ENCODE measurements around the gene DHCR7. TPM values are rescaled to one million over a fixed set of nuclear protein-coding genes. Genes with fewer than 3 reads are reported as not detected.

DHCR7 gene
- total RNA-seq, 6 experiments from 2014 or later = 42.0 to 320 (median 126) TPM

DNA sequence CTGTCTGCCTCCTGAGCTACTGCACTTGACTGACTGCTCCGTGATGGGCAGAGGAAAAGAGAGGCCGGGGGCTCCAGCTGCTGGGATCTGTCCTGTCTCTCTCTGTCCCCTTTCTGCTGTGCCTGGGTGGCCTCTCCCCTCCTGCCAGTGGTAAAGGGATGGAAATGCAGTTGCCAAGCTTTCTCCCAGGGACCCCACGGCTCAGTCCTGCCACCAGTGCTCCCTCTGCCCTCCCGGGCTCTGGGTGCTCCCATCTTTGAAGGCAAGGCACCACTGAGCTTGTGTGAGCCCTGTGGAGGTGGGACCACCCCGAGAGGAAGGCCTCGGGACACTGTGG lies 36.8 kb upstream of the DHCR7 start:
- 100% methylated on average over 1 of the region's 6 CpGs for WGBS (ENCODE audit: insufficient coverage, low coverage, low lambda C conversion rate, missing lambda C conversion rate)
- intact Hi-C loops (cut with DNase I) = no loop called here
- no peak overlapping the region for H3K27ac ChIP-seq
- DNase-seq (peak in 1 of 3 donors; percentile 34), ATAC-seq (no peak)
- no peaks in the 10 kb centered on the region for H3K9me3 ChIP-seq
- TF ChIP-seq, protein P1, sequence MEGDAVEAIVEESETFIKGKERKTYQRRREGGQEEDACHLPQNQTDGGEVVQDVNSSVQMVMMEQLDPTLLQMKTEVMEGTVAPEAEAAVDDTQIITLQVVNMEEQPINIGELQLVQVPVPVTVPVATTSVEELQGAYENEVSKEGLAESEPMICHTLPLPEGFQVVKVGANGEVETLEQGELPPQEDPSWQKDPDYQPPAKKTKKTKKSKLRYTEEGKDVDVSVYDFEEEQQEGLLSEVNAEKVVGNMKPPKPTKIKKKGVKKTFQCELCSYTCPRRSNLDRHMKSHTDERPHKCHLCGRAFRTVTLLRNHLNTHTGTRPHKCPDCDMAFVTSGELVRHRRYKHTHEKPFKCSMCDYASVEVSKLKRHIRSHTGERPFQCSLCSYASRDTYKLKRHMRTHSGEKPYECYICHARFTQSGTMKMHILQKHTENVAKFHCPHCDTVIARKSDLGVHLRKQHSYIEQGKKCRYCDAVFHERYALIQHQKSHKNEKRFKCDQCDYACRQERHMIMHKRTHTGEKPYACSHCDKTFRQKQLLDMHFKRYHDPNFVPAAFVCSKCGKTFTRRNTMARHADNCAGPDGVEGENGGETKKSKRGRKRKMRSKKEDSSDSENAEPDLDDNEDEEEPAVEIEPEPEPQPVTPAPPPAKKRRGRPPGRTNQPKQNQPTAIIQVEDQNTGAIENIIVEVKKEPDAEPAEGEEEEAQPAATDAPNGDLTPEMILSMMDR (IDR thresholded peaks at IDR 0.05) = no peak
- no peak for TF ChIP-seq POLR2A (IDR thresholded peaks at IDR 0.05)
- H3K4me1 ChIP-seq = no peaks in the 10 kb centered on the region
- H3K4me3 ChIP-seq = no peak overlapping the region
- no peaks in the 10 kb centered on the region for H3K27me3 ChIP-seq
- peaks cover 0 to 41% (median 3%) of the 10 kb centered on the region in 4 donors for H3K36me3 ChIP-seq

DNA sequence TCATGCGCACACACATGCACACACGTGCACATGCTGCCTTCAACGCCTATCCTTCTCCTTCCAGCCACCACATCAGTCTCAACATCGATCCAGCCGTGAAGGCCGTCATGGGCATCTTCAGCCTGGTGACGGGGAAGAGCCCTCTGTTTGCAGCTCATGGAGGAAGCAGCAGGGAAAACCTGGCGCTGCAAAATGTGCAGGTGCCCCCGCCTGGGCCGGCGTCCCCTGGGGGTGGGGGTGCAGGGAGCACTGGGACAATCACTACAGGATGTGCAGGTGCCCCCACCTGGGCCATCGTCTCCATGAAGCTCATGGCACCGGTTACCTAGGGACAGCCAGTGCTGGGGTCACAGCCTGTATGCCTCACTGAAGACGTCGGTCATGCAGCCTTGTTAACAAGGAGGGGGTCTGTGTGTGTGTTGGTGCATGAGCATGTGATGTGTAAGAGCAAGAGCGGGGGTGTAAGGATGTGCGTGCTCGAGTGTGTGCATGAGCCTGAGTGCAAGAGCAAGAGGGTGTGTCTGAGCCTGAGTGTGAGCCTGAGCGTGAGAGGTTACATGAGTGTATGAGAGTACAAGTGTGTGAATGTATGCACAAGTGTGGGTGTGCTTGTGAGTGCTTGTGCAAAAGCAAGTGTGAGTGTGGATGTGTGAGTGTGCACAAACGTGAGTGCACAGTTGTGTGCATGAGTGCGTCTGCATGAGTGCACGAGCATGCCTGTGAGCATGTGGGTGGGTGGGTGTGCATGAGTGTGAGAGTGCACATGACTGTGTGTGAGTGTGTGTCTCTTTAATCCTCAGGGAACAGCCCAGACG lies 36.3 kb upstream of the DHCR7 start:
- ATAC-seq = no peak
- H3K27ac ChIP-seq = no peak overlapping the region
- 94% methylated on average over 16 of the region's 23 CpGs for WGBS (ENCODE audit: insufficient coverage, low coverage, low lambda C conversion rate, missing lambda C conversion rate)
- no peaks in the 10 kb centered on the region for H3K27me3 ChIP-seq
- intact Hi-C loops (cut with DNase I) = no loop called here
- H3K4me3 ChIP-seq = no peak overlapping the region
- peaks cover 0 to 44% (median 3%) of the 10 kb centered on the region in 4 donors for H3K36me3 ChIP-seq
- H3K4me1 ChIP-seq = no peaks in the 10 kb centered on the region
- DNase-seq = peak in 1 of 3 donors; percentile 26
- TF ChIP-seq POLR2A (IDR thresholded peaks at IDR 0.05) = no peak
- TF ChIP-seq, protein P1 (IDR thresholded peaks at IDR 0.05) = no peak
- H3K9me3 ChIP-seq = no peaks in the 10 kb centered on the region

DNA sequence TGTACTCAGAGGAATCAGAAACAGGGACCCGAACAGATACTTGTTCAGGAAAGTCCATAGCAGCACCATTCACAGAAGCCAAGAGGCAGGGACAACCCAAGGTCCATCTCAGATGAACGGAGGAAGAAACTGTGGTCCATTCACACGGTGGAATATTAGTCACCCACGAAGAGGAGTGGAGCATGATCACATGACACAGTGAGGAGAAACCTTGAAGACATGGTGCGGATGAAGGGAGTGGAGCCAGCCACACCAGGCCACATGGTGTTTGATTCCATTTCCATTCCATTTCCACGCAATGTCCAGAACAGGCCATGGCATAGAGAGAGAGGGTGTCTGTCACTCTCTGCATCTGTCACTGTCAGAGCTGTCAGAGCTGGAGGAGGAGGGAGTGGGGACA lies 35.5 kb upstream of the DHCR7 start:
- WGBS (ENCODE audit: insufficient coverage, low coverage, low lambda C conversion rate, missing lambda C conversion rate) = 100% methylated on average over 1 of the region's 6 CpGs
- H3K4me1 ChIP-seq = no peaks in the 10 kb centered on the region
- peaks cover 0 to 48% (median 3%) of the 10 kb centered on the region in 4 donors for H3K36me3 ChIP-seq
- ATAC-seq = no peak
- no peak overlapping the region for H3K27ac ChIP-seq
- H3K4me3 ChIP-seq = no peak overlapping the region
- peak in 1 of 3 donors; percentile 6 for DNase-seq
- no peaks in the 10 kb centered on the region for H3K9me3 ChIP-seq
- no peak for TF ChIP-seq POLR2A (IDR thresholded peaks at IDR 0.05)
- TF ChIP-seq, protein P1 (IDR thresholded peaks at IDR 0.05) = no peak
- no peaks in the 10 kb centered on the region for H3K27me3 ChIP-seq
- intact Hi-C loops (cut with DNase I) = no loop called here

DNA sequence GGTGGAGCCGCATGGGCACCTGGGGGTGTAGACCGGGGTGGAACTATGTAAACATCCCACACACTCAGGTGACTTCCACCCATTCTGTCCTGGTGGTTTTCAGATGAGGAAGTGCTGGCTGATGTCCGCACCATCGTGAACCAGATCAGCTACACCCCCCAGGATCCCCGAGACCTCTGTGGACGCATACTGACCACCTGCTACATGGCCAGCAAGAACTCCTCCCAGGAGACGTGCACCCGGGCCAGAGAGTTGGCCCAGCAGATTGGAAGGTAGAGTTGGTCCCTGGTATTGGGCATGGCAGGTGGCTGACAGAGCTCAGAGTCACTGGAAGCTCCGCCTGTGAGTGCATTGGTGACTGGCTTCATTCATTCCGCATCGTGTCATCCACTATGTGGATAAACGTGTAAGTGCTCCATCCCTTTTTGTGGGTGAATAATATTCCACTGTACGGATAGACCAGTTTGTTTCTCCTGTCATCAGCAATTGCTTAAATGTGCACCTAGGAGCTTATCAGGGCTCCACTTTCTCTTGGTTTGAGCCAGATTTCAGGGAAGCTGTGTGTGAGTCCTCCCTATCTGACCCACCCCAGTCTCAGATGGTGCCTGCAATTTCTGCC lies 34.7 kb upstream of the DHCR7 start:
- no peak for DNase-seq
- no peak overlapping the region for H3K4me3 ChIP-seq
- no peaks in the 10 kb centered on the region for H3K27me3 ChIP-seq
- H3K4me1 ChIP-seq = no peaks in the 10 kb centered on the region
- no peak overlapping the region for H3K27ac ChIP-seq
- peaks cover 0 to 48% (median 5%) of the 10 kb centered on the region in 4 donors for H3K36me3 ChIP-seq
- TF ChIP-seq POLR2A (IDR thresholded peaks at IDR 0.05) = no peak
- TF ChIP-seq, protein P1 (IDR thresholded peaks at IDR 0.05) = no peak
- no peaks in the 10 kb centered on the region for H3K9me3 ChIP-seq
- ATAC-seq = no peak
- intact Hi-C loops (cut with DNase I) = no loop called here
- WGBS (ENCODE audit: insufficient coverage, low coverage, low lambda C conversion rate, missing lambda C conversion rate) = 100% methylated on average over 2 of the region's 13 CpGs
